PFSK-1 (cell line): ENCODE measurements around the gene HOXA9. TPM values are rescaled to one million over a fixed set of nuclear protein-coding genes. Genes with fewer than 3 reads are reported as not detected.

ENCODE experiments used
- FOXP2 ChIP-seq: optimal IDR thresholded peaks from 2 replicates; pipeline ENCODE3; 2011; ENCODE audit warnings: borderline replicate concordance, control low read depth, inconsistent platforms; ENCODE audit not compliant: insufficient read depth; ENCODE audit errors: extremely low read length, extremely low read depth
- POLR2AphosphoS5 ChIP-seq: IDR thresholded peaks from 2 replicates; pipeline ENCODE4 v1.6.1; 2012; ENCODE audit warnings: low read depth, mild to moderate bottlenecking, control low read depth, low read length, moderate library complexity
- SIN3A ChIP-seq: IDR thresholded peaks from 2 replicates; pipeline ENCODE4 v1.6.1; 2012; ENCODE audit warnings: mild to moderate bottlenecking, low read length, moderate library complexity, borderline replicate concordance; ENCODE audit not compliant: insufficient read depth
- TAF1 ChIP-seq: IDR thresholded peaks from 2 replicates; pipeline ENCODE4 v1.6.1; 2012; ENCODE audit warnings: low read length, control low read depth, borderline replicate concordance; ENCODE audit not compliant: insufficient read depth
- polyA plus RNA-seq: library from polyadenylated mRNA; unstranded; fragments of >200 nt; gene quantifications from one replicate; pipeline ENCODE4 v1.2.1, GENCODE V29; 2012; ENCODE audit warnings: low read depth, missing spikeins; ENCODE audit not compliant: insufficient read length
- TF ChIP-seq, protein P1 (sequence below), 2 experiments: IDR thresholded peaks; 2 replicates each; pipeline versions ENCODE4 v1.6.1 to v1.8.0; 2011 to 2012; ENCODE audit warnings: low read depth in 2 of 2, low read length in 2 of 2, control low read depth in 1 of 2, inconsistent platforms in 1 of 2, mild to moderate bottlenecking in 1 of 2, moderate library complexity in 1 of 2; ENCODE audit not compliant: insufficient read depth in 1 of 2

Gene HOXA9
- polyA plus RNA-seq: not detected

GRCh38 chr7:27165089-27165995, at the start of gene HOXA9:
Gene HOXA9, minus strand, starts transcription at chr7:27165537. Its CDS starts 80 bp downstream, at chr7:27165457.
- TF ChIP-seq TAF1: no peak
- no peak for TF ChIP-seq POLR2AphosphoS5
- no peak for TF ChIP-seq SIN3A
- TF ChIP-seq, protein P1, sequence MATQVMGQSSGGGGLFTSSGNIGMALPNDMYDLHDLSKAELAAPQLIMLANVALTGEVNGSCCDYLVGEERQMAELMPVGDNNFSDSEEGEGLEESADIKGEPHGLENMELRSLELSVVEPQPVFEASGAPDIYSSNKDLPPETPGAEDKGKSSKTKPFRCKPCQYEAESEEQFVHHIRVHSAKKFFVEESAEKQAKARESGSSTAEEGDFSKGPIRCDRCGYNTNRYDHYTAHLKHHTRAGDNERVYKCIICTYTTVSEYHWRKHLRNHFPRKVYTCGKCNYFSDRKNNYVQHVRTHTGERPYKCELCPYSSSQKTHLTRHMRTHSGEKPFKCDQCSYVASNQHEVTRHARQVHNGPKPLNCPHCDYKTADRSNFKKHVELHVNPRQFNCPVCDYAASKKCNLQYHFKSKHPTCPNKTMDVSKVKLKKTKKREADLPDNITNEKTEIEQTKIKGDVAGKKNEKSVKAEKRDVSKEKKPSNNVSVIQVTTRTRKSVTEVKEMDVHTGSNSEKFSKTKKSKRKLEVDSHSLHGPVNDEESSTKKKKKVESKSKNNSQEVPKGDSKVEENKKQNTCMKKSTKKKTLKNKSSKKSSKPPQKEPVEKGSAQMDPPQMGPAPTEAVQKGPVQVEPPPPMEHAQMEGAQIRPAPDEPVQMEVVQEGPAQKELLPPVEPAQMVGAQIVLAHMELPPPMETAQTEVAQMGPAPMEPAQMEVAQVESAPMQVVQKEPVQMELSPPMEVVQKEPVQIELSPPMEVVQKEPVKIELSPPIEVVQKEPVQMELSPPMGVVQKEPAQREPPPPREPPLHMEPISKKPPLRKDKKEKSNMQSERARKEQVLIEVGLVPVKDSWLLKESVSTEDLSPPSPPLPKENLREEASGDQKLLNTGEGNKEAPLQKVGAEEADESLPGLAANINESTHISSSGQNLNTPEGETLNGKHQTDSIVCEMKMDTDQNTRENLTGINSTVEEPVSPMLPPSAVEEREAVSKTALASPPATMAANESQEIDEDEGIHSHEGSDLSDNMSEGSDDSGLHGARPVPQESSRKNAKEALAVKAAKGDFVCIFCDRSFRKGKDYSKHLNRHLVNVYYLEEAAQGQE (IDR thresholded peaks at IDR 0.05; ENCODE audit: insufficient read depth in 1 of 2, low read depth in 2 of 2, low read length in 2 of 2): no peak
- TF ChIP-seq FOXP2: no peak

DNA sequence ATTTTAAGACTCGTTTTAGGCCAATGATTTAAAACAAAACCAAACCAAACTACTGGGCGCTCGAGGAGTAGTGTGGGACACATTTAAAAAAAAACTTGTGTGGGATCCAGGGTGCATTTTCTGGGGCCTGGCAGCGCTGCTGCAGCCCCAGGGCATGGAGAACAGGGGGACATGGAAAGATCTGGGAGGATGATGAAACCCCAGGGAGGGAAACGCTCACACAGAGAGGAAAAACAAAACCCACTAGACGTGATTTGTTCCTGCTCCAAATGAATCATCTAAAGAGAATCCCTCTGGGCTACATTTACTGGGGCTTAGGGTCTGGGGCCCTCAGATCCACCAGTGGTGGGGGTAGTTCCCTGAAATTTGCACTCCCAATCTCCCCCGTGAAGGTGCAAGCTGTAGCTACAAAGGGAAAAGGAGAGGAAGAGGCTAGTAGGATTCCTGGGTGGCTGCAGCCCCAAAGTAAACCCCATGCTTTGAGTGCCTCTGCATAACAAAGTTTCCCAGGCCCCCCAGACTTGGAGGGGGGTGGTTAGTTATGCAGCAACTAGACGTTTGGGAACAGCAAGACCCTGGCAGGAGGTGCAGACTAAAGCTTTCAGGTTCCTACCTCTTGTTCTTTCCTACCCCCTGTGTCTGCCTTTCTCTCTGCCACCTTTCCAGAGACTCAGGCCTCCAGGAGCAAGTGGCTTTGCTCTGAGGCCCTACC, 49.1 kb upstream of the HOXA9 start:
- TF ChIP-seq TAF1: no peak
- TF ChIP-seq SIN3A: no peak
- TF ChIP-seq, protein P1 (IDR thresholded peaks at IDR 0.05; ENCODE audit: insufficient read depth in 1 of 2, low read depth in 2 of 2, low read length in 2 of 2): no peak
- TF ChIP-seq POLR2AphosphoS5: no peak
- no peak for TF ChIP-seq FOXP2

DNA sequence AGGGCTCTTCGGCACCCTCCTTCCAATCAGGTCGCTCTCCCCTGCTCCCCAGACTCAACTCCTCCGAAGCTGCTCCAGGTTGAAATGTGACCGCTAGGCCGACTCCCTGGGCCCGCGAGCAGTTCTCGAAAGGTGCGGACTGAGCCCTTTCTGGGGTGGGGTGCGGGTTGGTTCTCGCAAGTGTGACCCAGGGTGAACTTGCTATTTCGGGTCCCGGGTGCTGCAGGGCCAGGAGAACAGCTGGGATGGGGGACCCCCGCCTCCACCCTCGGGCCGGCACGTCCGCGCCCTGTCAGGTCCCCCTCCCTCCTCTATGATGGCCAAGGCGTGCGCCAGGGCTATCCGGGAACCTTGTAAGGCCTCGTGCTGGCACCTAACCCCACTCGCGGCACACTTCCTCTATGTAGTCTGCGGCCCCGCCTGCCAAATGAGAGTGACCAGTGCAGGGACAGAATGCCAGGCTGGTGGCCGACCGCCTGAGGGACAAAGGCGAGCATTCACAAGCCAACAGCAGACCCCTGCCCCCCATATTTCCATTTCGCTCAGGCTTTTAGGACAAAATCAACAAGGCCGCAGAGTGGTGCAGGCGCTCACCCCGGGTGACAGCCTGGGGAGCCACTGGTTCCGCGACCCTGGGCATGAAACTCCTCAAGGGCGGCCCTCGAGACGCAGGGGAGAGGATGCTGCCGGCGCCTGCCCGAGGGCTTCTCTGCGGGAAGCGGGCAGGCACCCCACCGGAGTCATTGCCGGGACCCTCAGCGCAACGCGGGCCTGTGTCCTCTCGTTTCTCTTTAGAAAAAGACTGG, 48.3 kb upstream of the HOXA9 start:
- TF ChIP-seq, protein P1 (IDR thresholded peaks at IDR 0.05; ENCODE audit: insufficient read depth in 1 of 2, low read depth in 2 of 2, low read length in 2 of 2): no peak
- TF ChIP-seq TAF1 (no peak), SIN3A (no peak), POLR2AphosphoS5 (no peak), FOXP2 (no peak)

GRCh38 chr7:27212497-27213432, 47.4 kb upstream of the HOXA9 start:
- TF ChIP-seq FOXP2 (no peak), SIN3A (no peak)

DNA sequence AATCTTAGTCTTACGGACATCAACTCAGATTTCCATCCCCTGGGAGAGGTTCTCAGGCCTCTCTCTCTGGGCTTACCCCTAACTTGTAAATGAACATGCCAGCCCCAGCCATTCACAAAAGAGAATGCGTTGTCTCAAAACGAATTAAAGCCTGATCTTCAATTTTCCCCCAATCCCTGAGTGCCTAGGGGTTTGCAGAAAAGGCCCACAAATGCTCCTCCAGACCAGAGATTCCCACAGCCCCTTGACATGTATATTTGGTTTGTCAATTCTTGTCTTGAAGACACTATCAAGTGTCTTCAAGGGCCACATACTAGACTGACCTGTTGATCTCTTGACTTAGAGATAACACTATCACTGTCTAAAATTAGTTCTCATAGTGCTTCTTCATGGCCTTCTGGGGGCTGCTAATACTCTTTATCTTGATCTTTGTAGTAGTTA, 46.4 kb upstream of the HOXA9 start:
- TF ChIP-seq POLR2AphosphoS5 (no peak), TAF1 (no peak), FOXP2 (no peak), SIN3A (no peak)
- TF ChIP-seq, protein P1 (IDR thresholded peaks at IDR 0.05; ENCODE audit: insufficient read depth in 1 of 2, low read depth in 2 of 2, low read length in 2 of 2): no peak
